HepG2 (cell line): ENCODE measurements around the gene KDM6B. TPM values are rescaled to one million over a fixed set of nuclear protein-coding genes. Genes with fewer than 3 reads are reported as not detected.

Experiments used
- DNMT3B ChIP-seq: conservative IDR thresholded peaks from 2 replicates; pipeline ENCODE4 v1.6.1; 2016; ENCODE audit warnings: missing biosample characterization, control low read depth
- ETV6 ChIP-seq: sonication (generic); formaldehyde crosslinking; conservative IDR thresholded peaks from 2 replicates; pipeline ENCODE4 v1.4.0; 2020; ENCODE audit warnings: missing genetic modification reagents
- GATAD2A ChIP-seq: IDR thresholded peaks from 2 replicates; pipeline ENCODE4 v1.6.1; 2016
- HCFC1 ChIP-seq: fragments of 150-350 bp; IDR thresholded peaks from 2 replicates; pipeline ENCODE4 v1.6.1; 2014; ENCODE audit warnings: low read depth, low read length
- KAT8 ChIP-seq: IDR thresholded peaks from 2 replicates; pipeline ENCODE4 v1.6.1; 2016; ENCODE audit warnings: missing genetic modification reagents, missing compliant biosample characterization
- MTA3 ChIP-seq: sonication (generic); formaldehyde crosslinking; IDR thresholded peaks from 2 replicates; pipeline ENCODE4 v1.4.0; 2020; ENCODE audit warnings: missing genetic modification reagents
- POLR2AphosphoS5 ChIP-seq: IDR thresholded peaks from 2 replicates; pipeline ENCODE4 v1.6.1; 2012; ENCODE audit warnings: low read depth, low read length
- POLR2G ChIP-seq: fragments of 200-400 bp; formaldehyde crosslinking; IDR thresholded peaks from 2 replicates; pipeline ENCODE4 v1.6.1; 2018; ENCODE audit warnings: mild to moderate bottlenecking, low read depth, low read length, moderate library complexity
- RBM22 ChIP-seq: fragments of 200-400 bp; formaldehyde crosslinking; optimal IDR thresholded peaks from 2 replicates; pipeline ENCODE3; 2017; ENCODE audit warnings: mild to moderate bottlenecking, low read length, moderate library complexity
- REXO4 ChIP-seq: sonication (generic); formaldehyde crosslinking; IDR thresholded peaks from 2 replicates; pipeline ENCODE4 v1.8.0; 2022; ENCODE audit warnings: missing genetic modification reagents, mild to moderate bottlenecking, borderline replicate concordance
- SKI ChIP-seq: fragments of 450-650 bp; IDR thresholded peaks from one replicate; pipeline ENCODE4 v1.6.1; 2018; ENCODE audit warnings: mild to moderate bottlenecking; ENCODE audit not compliant: partially characterized antibody
- SOX13 ChIP-seq, 3 experiments: fragments of 450-650 bp in 1 of 3; sonication (generic) in 1 of 3; formaldehyde crosslinking in 1 of 3; IDR thresholded peaks in 2 of 3; conservative IDR thresholded peaks in 1 of 3; 2 replicates each; pipeline versions ENCODE4 v1.5.0 to v1.6.1; 2016 to 2020; ENCODE audit warnings: antibody characterized with exemption in 1 of 3, mild to moderate bottlenecking in 1 of 3, missing compliant biosample characterization in 1 of 3, missing genetic modification reagents in 1 of 3, moderate library complexity in 1 of 3
- SRY ChIP-seq: sonication (generic); formaldehyde crosslinking; IDR thresholded peaks from 2 replicates; pipeline ENCODE4 v1.8.0; 2022; ENCODE audit warnings: mild to moderate bottlenecking, missing genetic modification reagents
- YEATS4 ChIP-seq: sonication (generic); formaldehyde crosslinking; IDR thresholded peaks from 2 replicates; pipeline ENCODE4 v1.4.0; 2020; ENCODE audit warnings: missing genetic modification reagents, borderline replicate concordance
- ZFP90 ChIP-seq: sonication (generic); formaldehyde crosslinking; IDR thresholded peaks from 2 replicates; pipeline ENCODE4 v1.8.0; 2022; ENCODE audit warnings: missing genetic modification reagents, mild to moderate bottlenecking, inconsistent platforms, borderline replicate concordance
- ZFY ChIP-seq: sonication (generic); formaldehyde crosslinking; IDR thresholded peaks from 2 replicates; pipeline ENCODE4 v1.4.0; 2020; ENCODE audit warnings: missing genetic modification reagents
- ZNF556 ChIP-seq: sonication (generic); formaldehyde crosslinking; IDR thresholded peaks from 2 replicates; pipeline ENCODE4 v1.4.0; 2020; ENCODE audit warnings: mild to moderate bottlenecking, missing genetic modification reagents, borderline replicate concordance
- polyA plus RNA-seq, 8 experiments: library from polyadenylated mRNA; depleted of rRNA in 3 of 8; stranded (reverse) in 7 of 8; unstranded in 1 of 8; fragments of >200 nt; fragmentation: Illumina TruSeq in 4 of 8; extraction: Trizol in 4 of 8; gene quantifications; 2 replicates each; pipeline versions ENCODE4 v1.2.1 to v1.2.3, GENCODE V29; 2011 to 2016; ENCODE audit warnings: low read depth in 4 of 8, missing spikeins in 1 of 8, mixed read lengths in 1 of 8; ENCODE audit not compliant: insufficient read depth in 1 of 8
- total RNA-seq, 5 experiments: library from RNA; depleted of rRNA; stranded (reverse); fragments of >200 nt; fragmentation: Illumina TruSeq; extraction: Trizol; gene quantifications; 2 replicates each; pipeline ENCODE4 v1.2.3, GENCODE V29; 2016; ENCODE audit warnings: low read depth in 1 of 5
- TF ChIP-seq, protein P1 (sequence below): IDR thresholded peaks from 2 replicates; pipeline ENCODE4 v1.6.1; 2016; ENCODE audit warnings: low read depth, control low read depth
- TF ChIP-seq, protein P2 (sequence below): sonication (generic); formaldehyde crosslinking; IDR thresholded peaks from 2 replicates; pipeline ENCODE4 v1.9.0; 2021; ENCODE audit warnings: missing genetic modification reagents, borderline replicate concordance
- TF ChIP-seq, protein P3 (sequence below): IDR thresholded peaks from 2 replicates; pipeline ENCODE4 v1.6.1; 2016; ENCODE audit warnings: low read depth
- TF ChIP-seq, protein P4 (sequence below): sonication (generic); formaldehyde crosslinking; IDR thresholded peaks from 2 replicates; pipeline ENCODE4 v1.4.0; 2020; ENCODE audit warnings: mild to moderate bottlenecking, missing genetic modification reagents

The KDM6B gene
- total and polyA plus RNA-seq, 2 of the 13 experiments (the other 11 are each of a cell fraction or from before 2014, with no cell fraction given), result 1.3 to 2.1 TPM

DNA sequence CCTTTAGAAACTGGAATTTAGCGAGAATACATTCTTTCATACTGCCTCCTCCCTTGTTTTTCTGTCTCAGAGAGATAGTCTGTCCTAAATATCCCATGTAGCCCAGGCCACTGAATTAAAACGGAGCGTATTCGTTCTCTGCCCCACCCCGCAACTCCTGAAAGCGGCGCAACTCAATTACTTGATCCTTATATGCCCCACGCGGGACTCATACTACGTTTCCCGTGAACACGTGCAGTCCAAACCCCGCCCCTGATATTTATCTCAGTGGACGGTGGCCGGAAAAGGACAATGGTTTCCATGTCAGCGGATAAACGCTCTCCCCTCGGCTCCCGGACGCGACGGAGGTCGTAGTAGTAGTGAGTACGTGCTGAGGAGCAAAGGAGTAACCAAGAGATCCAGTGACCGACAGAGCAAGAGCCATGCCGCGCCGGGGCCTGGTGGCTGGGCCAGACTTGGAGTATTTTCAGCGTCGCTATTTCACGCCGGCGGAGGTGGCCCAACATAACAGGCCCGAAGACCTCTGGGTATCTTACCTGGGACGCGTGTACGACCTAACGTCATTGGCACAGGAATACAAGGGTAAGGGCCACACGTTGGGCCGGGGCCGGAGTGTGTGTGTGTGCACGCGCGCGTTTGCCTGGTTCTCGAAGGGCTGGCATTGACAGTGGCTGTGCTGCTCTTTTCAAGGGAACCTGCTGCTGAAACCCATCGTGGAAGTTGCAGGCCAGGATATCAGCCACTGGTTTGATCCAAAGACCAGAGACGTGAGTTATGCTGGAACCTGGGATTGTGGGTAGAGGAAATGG lies 23.9 kb downstream of the KDM6B start, which contains the start of gene CYB5D1 (continued):
- TF ChIP-seq DNMT3B (CRISPR knock-in tag) (0 out of 2 replicates have a peak, but pooled peaks have one; percentile 23), POLR2G (peak; percentile 54; the same call in 1 of the 2 replicates), ZFY (CRISPR knock-in tag) (peak; percentile 76), SOX13 (IDR thresholded peaks at IDR 0.05) (0 out of 2 replicates have a peak, but pooled peaks have one; percentile 8), SOX13 (CRISPR knock-in tag; conservative IDR thresholded peaks at IDR 0.05 in 1 of 2, IDR thresholded peaks at IDR 0.05 in 1 of 2) (no peak), SKI (peak; percentile 34), POLR2AphosphoS5 (0 out of 2 replicates have a peak, but pooled peaks have one; percentile 24), RBM22 (no peak), REXO4 (CRISPR knock-in tag) (no peak), ZNF556 (0 out of 2 replicates have a peak, but pooled peaks have one; percentile 42), KAT8 (CRISPR knock-in tag) (peak; percentile 10; the same call in 1 of the 2 replicates), MTA3 (no peak), ZFP90 (CRISPR knock-in tag) (0 out of 2 replicates have a peak, but pooled peaks have one; percentile 36), GATAD2A (CRISPR knock-in tag) (peak; percentile 39), ETV6 (CRISPR knock-in tag) (no peak; the same call in 1 of the 2 replicates), SRY (CRISPR knock-in tag) (0 out of 2 replicates have a peak, but pooled peaks have one; percentile 62), YEATS4 (CRISPR knock-in tag) (peak; percentile 52; the same call in 1 of the 2 replicates), HCFC1 (peak; percentile 64)
- TF ChIP-seq, protein P1, sequence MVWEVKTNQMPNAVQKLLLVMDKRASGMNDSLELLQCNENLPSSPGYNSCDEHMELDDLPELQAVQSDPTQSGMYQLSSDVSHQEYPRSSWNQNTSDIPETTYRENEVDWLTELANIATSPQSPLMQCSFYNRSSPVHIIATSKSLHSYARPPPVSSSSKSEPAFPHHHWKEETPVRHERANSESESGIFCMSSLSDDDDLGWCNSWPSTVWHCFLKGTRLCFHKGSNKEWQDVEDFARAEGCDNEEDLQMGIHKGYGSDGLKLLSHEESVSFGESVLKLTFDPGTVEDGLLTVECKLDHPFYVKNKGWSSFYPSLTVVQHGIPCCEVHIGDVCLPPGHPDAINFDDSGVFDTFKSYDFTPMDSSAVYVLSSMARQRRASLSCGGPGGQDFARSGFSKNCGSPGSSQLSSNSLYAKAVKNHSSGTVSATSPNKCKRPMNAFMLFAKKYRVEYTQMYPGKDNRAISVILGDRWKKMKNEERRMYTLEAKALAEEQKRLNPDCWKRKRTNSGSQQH (CRISPR knock-in tag), result peak; percentile 86
- TF ChIP-seq, protein P2, sequence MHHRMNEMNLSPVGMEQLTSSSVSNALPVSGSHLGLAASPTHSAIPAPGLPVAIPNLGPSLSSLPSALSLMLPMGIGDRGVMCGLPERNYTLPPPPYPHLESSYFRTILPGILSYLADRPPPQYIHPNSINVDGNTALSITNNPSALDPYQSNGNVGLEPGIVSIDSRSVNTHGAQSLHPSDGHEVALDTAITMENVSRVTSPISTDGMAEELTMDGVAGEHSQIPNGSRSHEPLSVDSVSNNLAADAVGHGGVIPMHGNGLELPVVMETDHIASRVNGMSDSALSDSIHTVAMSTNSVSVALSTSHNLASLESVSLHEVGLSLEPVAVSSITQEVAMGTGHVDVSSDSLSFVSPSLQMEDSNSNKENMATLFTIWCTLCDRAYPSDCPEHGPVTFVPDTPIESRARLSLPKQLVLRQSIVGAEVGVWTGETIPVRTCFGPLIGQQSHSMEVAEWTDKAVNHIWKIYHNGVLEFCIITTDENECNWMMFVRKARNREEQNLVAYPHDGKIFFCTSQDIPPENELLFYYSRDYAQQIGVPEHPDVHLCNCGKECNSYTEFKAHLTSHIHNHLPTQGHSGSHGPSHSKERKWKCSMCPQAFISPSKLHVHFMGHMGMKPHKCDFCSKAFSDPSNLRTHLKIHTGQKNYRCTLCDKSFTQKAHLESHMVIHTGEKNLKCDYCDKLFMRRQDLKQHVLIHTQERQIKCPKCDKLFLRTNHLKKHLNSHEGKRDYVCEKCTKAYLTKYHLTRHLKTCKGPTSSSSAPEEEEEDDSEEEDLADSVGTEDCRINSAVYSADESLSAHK (CRISPR knock-in tag), result no peak
- TF ChIP-seq, protein P3, sequence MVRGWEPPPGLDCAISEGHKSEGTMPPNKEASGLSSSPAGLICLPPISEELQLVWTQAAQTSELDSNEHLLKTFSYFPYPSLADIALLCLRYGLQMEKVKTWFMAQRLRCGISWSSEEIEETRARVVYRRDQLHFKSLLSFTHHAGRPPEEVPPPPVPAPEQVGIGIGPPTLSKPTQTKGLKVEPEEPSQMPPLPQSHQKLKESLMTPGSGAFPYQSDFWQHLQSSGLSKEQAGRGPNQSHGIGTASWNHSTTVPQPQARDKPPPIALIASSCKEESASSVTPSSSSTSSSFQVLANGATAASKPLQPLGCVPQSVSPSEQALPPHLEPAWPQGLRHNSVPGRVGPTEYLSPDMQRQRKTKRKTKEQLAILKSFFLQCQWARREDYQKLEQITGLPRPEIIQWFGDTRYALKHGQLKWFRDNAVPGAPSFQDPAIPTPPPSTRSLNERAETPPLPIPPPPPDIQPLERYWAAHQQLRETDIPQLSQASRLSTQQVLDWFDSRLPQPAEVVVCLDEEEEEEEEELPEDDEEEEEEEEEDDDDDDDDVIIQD, result no peak
- TF ChIP-seq, protein P4, sequence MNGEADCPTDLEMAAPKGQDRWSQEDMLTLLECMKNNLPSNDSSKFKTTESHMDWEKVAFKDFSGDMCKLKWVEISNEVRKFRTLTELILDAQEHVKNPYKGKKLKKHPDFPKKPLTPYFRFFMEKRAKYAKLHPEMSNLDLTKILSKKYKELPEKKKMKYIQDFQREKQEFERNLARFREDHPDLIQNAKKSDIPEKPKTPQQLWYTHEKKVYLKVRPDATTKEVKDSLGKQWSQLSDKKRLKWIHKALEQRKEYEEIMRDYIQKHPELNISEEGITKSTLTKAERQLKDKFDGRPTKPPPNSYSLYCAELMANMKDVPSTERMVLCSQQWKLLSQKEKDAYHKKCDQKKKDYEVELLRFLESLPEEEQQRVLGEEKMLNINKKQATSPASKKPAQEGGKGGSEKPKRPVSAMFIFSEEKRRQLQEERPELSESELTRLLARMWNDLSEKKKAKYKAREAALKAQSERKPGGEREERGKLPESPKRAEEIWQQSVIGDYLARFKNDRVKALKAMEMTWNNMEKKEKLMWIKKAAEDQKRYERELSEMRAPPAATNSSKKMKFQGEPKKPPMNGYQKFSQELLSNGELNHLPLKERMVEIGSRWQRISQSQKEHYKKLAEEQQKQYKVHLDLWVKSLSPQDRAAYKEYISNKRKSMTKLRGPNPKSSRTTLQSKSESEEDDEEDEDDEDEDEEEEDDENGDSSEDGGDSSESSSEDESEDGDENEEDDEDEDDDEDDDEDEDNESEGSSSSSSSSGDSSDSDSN (CRISPR knock-in tag), result peak; percentile 65; the same call in 1 of the 2 replicates
